Measurements from ENCODE around the gene C11orf24.
"Not testable (repeated sequence)": the region's sequence is repeated elsewhere in the genome, so short reads cannot be mapped to it uniquely, and the experiment has no call there.

C11orf24 gene

GRCh38 chr11:68297812-68298658 lies 26.3 kb upstream of the C11orf24 start:
- WGBS (ENCODE audit: insufficient coverage, insufficient read length), result no CpG with 5 or more reads among the region's 40 CpGs
- H3K27me3 ChIP-seq (ENCODE audit: control insufficient read depth, insufficient read depth, low read length), result no peaks in the 10 kb centered on the region
- no peaks in the 10 kb centered on the region for H3K36me3 ChIP-seq (ENCODE audit: control insufficient read depth, insufficient read depth, low read length)
- H3K4me3 ChIP-seq (ENCODE audit: low read length), result no peak overlapping the region
- no peaks in the 10 kb centered on the region for H3K9me3 ChIP-seq (ENCODE audit: control insufficient read depth, insufficient read depth, low read length)
- DNase-seq (ENCODE audit: low read depth, low spot score), result peak; percentile 75
- no peak overlapping the region for H3K27ac ChIP-seq (ENCODE audit: low read length)
- H3K4me1 ChIP-seq (ENCODE audit: control insufficient read depth, insufficient read depth, low read length), result no peaks in the 10 kb centered on the region

GRCh38 chr11:68297494-68297811 lies 25.7 kb upstream of the C11orf24 start:
- no CpG with 5 or more reads among the region's 10 CpGs for WGBS (ENCODE audit: insufficient coverage, insufficient read length)
- H3K27me3 ChIP-seq (ENCODE audit: control insufficient read depth, insufficient read depth, low read length), result no peaks in the 10 kb centered on the region
- no peak for DNase-seq (ENCODE audit: low read depth, low spot score)
- H3K9me3 ChIP-seq (ENCODE audit: control insufficient read depth, insufficient read depth, low read length), result no peaks in the 10 kb centered on the region
- H3K36me3 ChIP-seq (ENCODE audit: control insufficient read depth, insufficient read depth, low read length), result no peaks in the 10 kb centered on the region
- H3K4me3 ChIP-seq (ENCODE audit: low read length), result no peak overlapping the region
- no peak overlapping the region for H3K27ac ChIP-seq (ENCODE audit: low read length)
- no peaks in the 10 kb centered on the region for H3K4me1 ChIP-seq (ENCODE audit: control insufficient read depth, insufficient read depth, low read length)

- Histone ChIP-seq H3K4me3 (ENCODE audit: low read length) (no peak overlapping the region), H3K27ac (ENCODE audit: low read length) (no peak overlapping the region), H3K4me1 (ENCODE audit: control insufficient read depth, insufficient read depth, low read length) (no peaks in the 10 kb centered on the region), H3K9me3 (ENCODE audit: control insufficient read depth, insufficient read depth, low read length) (no peaks in the 10 kb centered on the region), H3K36me3 (ENCODE audit: control insufficient read depth, insufficient read depth, low read length) (no peaks in the 10 kb centered on the region), H3K27me3 (ENCODE audit: control insufficient read depth, insufficient read depth, low read length) (no peaks in the 10 kb centered on the region)
- no peak for DNase-seq (ENCODE audit: low read depth, low spot score)
- no CpG with 5 or more reads among the region's 6 CpGs for WGBS (ENCODE audit: insufficient coverage, insufficient read length)
These were observed 25.2 kb upstream of the C11orf24 start for GRCh38 chr11:68297052-68297378.

GRCh38 chr11:68296344-68297051 lies 24.7 kb upstream of the C11orf24 start:
- no peak for DNase-seq (ENCODE audit: low read depth, low spot score)
- Histone ChIP-seq H3K27ac (ENCODE audit: low read length) (no peak overlapping the region), H3K27me3 (ENCODE audit: control insufficient read depth, insufficient read depth, low read length) (no peaks in the 10 kb centered on the region), H3K36me3 (ENCODE audit: control insufficient read depth, insufficient read depth, low read length) (no peaks in the 10 kb centered on the region), H3K4me3 (ENCODE audit: low read length) (no peak overlapping the region), H3K4me1 (ENCODE audit: control insufficient read depth, insufficient read depth, low read length) (no peaks in the 10 kb centered on the region), H3K9me3 (ENCODE audit: control insufficient read depth, insufficient read depth, low read length) (no peaks in the 10 kb centered on the region)
- WGBS (ENCODE audit: insufficient coverage, insufficient read length), result no CpG with 5 or more reads among the region's 15 CpGs

GRCh38 chr11:68295940-68296339 lies 24.2 kb upstream of the C11orf24 start:
- no peak overlapping the region for H3K4me3 ChIP-seq (ENCODE audit: low read length)
- no peaks in the 10 kb centered on the region for H3K9me3 ChIP-seq (ENCODE audit: control insufficient read depth, insufficient read depth, low read length)
- no peaks in the 10 kb centered on the region for H3K27me3 ChIP-seq (ENCODE audit: control insufficient read depth, insufficient read depth, low read length)
- no CpG with 5 or more reads among the region's 5 CpGs for WGBS (ENCODE audit: insufficient coverage, insufficient read length)
- H3K4me1 ChIP-seq (ENCODE audit: control insufficient read depth, insufficient read depth, low read length), result no peaks in the 10 kb centered on the region
- no peak for DNase-seq (ENCODE audit: low read depth, low spot score)
- H3K27ac ChIP-seq (ENCODE audit: low read length), result no peak overlapping the region
- no peaks in the 10 kb centered on the region for H3K36me3 ChIP-seq (ENCODE audit: control insufficient read depth, insufficient read depth, low read length)

- no peak overlapping the region for H3K27ac ChIP-seq (ENCODE audit: low read length)
- H3K36me3 ChIP-seq (ENCODE audit: control insufficient read depth, insufficient read depth, low read length), result no peaks in the 10 kb centered on the region
- DNase-seq (ENCODE audit: low read depth, low spot score), result no peak
- H3K9me3 ChIP-seq (ENCODE audit: control insufficient read depth, insufficient read depth, low read length), result no peaks in the 10 kb centered on the region
- H3K4me1 ChIP-seq (ENCODE audit: control insufficient read depth, insufficient read depth, low read length), result no peaks in the 10 kb centered on the region
- no peaks in the 10 kb centered on the region for H3K27me3 ChIP-seq (ENCODE audit: control insufficient read depth, insufficient read depth, low read length)
- WGBS (ENCODE audit: insufficient coverage, insufficient read length), result no CpG with 5 or more reads among the region's 1 CpG
- H3K4me3 ChIP-seq (ENCODE audit: low read length), result no peak overlapping the region
These were observed 23.5 kb upstream of the C11orf24 start for GRCh38 chr11:68295271-68295670.

- Histone ChIP-seq H3K4me1 (ENCODE audit: control insufficient read depth, insufficient read depth, low read length) (no peaks in the 10 kb centered on the region), H3K27ac (ENCODE audit: low read length) (no peak overlapping the region), H3K36me3 (ENCODE audit: control insufficient read depth, insufficient read depth, low read length) (no peaks in the 10 kb centered on the region), H3K4me3 (ENCODE audit: low read length) (no peak overlapping the region), H3K9me3 (ENCODE audit: control insufficient read depth, insufficient read depth, low read length) (no peaks in the 10 kb centered on the region; the same call in 1 of the 2 replicates), H3K27me3 (ENCODE audit: control insufficient read depth, insufficient read depth, low read length) (no peaks in the 10 kb centered on the region)
- no peak for DNase-seq (ENCODE audit: low read depth, low spot score)
- WGBS (ENCODE audit: insufficient coverage, insufficient read length), result no CpG with 5 or more reads among the region's 2 CpGs
These were observed 21.9 kb upstream of the C11orf24 start for GRCh38 chr11:68293708-68294107.

- H3K9me3 ChIP-seq (ENCODE audit: control insufficient read depth, insufficient read depth, low read length), result no peaks in the 10 kb centered on the region; the same call in 1 of the 2 replicates
- H3K4me1 ChIP-seq (ENCODE audit: control insufficient read depth, insufficient read depth, low read length), result no peaks in the 10 kb centered on the region
- H3K27ac ChIP-seq (ENCODE audit: low read length), result no peak overlapping the region
- WGBS (ENCODE audit: insufficient coverage, insufficient read length), result no CpG with 5 or more reads among the region's 2 CpGs
- H3K27me3 ChIP-seq (ENCODE audit: control insufficient read depth, insufficient read depth, low read length), result no peaks in the 10 kb centered on the region
- no peak for DNase-seq (ENCODE audit: low read depth, low spot score)
- H3K4me3 ChIP-seq (ENCODE audit: low read length), result no peak overlapping the region
- no peaks in the 10 kb centered on the region for H3K36me3 ChIP-seq (ENCODE audit: control insufficient read depth, insufficient read depth, low read length)
These were observed 17.7 kb upstream of the C11orf24 start for GRCh38 chr11:68289456-68289855.

GRCh38 chr11:68287419-68287818 lies 15.6 kb upstream of the C11orf24 start:
- WGBS (ENCODE audit: insufficient coverage, insufficient read length), result no CpG with 5 or more reads among the region's 8 CpGs
- no peak overlapping the region for H3K4me3 ChIP-seq (ENCODE audit: low read length)
- H3K9me3 ChIP-seq (ENCODE audit: control insufficient read depth, insufficient read depth, low read length), result no peaks in the 10 kb centered on the region; the same call in 1 of the 2 replicates
- H3K36me3 ChIP-seq (ENCODE audit: control insufficient read depth, insufficient read depth, low read length), result no peaks in the 10 kb centered on the region
- no peak for DNase-seq (ENCODE audit: low read depth, low spot score)
- no peaks in the 10 kb centered on the region for H3K4me1 ChIP-seq (ENCODE audit: control insufficient read depth, insufficient read depth, low read length)
- no peaks in the 10 kb centered on the region for H3K27me3 ChIP-seq (ENCODE audit: control insufficient read depth, insufficient read depth, low read length)
- H3K27ac ChIP-seq (ENCODE audit: low read length), result no peak overlapping the region

- H3K36me3 ChIP-seq (ENCODE audit: control insufficient read depth, insufficient read depth, low read length); H3K27me3 ChIP-seq (ENCODE audit: control insufficient read depth, insufficient read depth, low read length); H3K4me1 ChIP-seq (ENCODE audit: control insufficient read depth, insufficient read depth, low read length); DNase-seq (ENCODE audit: low read depth, low spot score); H3K4me3 ChIP-seq (ENCODE audit: low read length); H3K27ac ChIP-seq (ENCODE audit: low read length); H3K9me3 ChIP-seq (ENCODE audit: control insufficient read depth, insufficient read depth, low read length): not testable (repeated sequence)
- WGBS (ENCODE audit: insufficient coverage, insufficient read length), result no CpG with 5 or more reads among the region's 3 CpGs
These were observed 12.8 kb upstream of the C11orf24 start for GRCh38 chr11:68284588-68284987.

- no peaks in the 10 kb centered on the region for H3K27me3 ChIP-seq (ENCODE audit: control insufficient read depth, insufficient read depth, low read length)
- H3K4me1 ChIP-seq (ENCODE audit: control insufficient read depth, insufficient read depth, low read length), result no peaks in the 10 kb centered on the region
- no peaks in the 10 kb centered on the region for H3K9me3 ChIP-seq (ENCODE audit: control insufficient read depth, insufficient read depth, low read length)
- no peak overlapping the region for H3K4me3 ChIP-seq (ENCODE audit: low read length)
- no peaks in the 10 kb centered on the region for H3K36me3 ChIP-seq (ENCODE audit: control insufficient read depth, insufficient read depth, low read length)
- H3K27ac ChIP-seq (ENCODE audit: low read length), result no peak overlapping the region
- WGBS (ENCODE audit: insufficient coverage, insufficient read length), result no CpG with 5 or more reads among the region's 14 CpGs
- no peak for DNase-seq (ENCODE audit: low read depth, low spot score)
These were observed 11.1 kb upstream of the C11orf24 start for GRCh38 chr11:68282861-68283230.
